NCI-H1092 (cell line): ENCODE results near the gene ATF5.

Experiments
- DNase-seq: peaks from one replicate; lab custom pipeline; 2025; lab: John Stamatoyannopoulos, UW

The ATF5 gene

DNA sequence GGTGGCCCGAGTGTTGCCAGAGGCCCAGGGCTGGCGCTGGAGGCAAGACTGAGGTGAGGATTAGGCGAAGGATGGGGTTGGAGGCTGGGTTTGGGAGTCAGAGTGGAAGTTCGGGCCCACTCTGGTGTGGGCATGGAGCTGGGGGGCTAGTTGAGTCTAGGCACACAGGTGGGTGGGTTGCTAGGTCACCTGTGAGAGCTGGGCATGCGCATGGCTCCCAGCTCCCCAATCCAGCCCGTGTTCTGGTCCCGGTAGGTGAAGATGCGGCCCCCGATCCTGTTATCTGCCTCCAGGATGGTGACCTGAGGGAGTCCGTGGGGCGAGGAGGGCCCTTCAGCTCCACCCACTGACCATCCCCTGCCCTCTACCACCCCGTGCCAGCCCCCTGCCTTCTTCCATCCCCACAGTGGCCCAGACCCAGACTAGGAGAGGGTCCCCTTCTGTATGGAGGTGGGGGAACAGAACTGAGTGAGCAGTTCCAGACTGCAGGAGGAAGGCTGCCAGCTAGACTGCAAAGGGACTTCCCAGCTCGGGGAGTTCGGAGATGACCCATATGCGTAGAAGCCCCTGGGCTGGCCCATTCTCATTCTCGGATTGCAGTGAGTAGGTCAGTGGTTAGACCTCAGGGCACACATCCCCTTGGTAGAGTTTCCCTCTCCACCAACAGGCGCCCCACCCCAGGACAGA lies 34.0 kb upstream of the ATF5 start:
- DNase-seq: no peak

DNA sequence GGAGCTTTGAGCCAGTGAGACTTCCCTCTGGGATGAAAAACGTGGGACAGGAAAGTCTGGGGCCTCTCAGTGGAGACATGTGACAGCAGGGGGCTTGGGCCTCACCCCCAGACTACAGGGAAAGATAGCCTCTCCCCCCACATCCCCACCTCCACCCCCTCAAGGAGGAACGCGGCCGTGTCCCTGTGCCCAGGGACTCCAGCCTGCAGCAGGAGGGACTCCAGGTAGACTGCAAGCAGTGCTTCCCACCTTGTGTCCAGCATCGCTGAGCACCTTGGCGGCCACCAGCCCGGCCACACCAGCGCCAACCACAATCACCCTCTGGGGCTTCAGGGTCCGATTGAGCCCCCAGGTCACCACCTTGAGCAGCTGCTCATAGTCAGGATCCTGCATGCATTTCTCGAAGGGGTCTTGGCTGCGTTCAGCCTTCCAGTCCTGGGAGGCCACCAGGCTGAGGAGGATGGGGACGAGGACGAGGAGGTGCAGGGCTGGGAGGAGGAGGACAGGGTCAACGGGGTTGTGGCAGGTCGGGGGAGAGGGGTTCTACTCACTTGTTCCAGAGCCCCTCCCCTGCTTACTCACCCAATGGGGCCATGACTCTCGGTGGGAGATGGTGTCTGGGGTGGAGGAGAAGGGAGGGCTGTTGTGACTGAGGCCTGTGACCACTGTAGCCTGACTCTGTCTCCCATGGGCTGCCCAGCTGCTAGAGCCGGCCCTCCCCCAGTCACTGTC lies 33.3 kb upstream of the ATF5 start:
- no peak for DNase-seq

DNA sequence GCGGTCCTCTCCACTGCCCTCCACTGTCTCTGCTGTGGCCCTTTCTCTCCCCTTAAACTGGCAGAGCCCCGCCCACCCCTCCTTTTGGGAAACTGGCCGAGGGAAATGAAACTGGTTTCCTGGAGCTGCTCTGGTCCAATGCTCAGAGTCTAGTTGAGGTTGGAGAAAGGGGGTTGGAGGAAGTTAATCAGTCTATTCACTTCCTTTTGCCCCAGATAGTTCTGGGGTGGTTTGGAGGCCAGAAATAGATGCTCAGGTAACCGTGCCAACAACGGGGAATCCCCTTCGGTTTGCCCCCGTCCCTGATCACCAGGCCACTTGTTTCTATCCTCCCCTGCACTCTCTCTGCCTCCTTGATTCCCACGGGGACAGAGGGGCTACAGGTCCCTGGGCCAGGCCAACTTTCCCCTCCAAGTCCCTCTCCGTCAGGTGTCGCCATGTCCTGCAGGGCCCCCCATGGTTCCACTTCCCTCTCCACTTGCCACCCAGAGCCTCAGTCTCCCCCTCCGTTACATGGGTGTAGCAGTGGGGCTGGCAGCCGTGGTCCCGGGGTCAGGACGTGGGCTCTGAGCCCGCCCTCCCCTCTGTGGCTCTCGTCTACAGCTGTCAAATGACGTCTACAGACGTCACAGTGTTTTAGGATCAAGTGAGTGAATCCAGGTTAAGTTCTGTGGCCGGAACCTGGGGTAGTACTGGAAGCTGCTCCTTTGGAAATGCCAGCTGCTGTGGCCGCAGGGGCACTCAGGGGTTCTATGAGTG lies 32.0 kb upstream of the ATF5 start, which contains the start of gene IL4I1:
Gene IL4I1, minus strand, starts transcription at position 25 of the 759 bp plus-strand sequence. CDS start 727 bp downstream, outside the sequence.
- no peak for DNase-seq

DNA sequence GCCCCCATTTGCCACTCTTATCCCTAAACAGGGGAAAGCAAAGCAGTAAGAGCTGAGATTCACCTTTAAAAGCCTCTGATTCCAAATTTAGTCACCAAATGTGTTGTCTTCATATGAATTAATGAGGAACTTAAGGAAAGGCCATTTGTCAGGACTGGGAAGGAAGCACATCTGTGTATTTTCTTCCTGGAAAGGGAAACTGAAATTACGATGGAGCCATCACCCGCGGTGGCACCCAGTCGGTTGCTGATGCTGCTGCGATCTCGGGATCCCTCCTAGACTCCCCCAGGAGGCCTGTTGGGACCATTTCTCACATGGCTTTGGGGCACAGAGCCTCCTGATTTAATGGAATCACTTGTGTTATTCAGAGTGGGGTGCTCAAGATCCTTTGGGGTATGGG lies 24.9 kb upstream of the ATF5 start:
- DNase-seq: no peak

DNA sequence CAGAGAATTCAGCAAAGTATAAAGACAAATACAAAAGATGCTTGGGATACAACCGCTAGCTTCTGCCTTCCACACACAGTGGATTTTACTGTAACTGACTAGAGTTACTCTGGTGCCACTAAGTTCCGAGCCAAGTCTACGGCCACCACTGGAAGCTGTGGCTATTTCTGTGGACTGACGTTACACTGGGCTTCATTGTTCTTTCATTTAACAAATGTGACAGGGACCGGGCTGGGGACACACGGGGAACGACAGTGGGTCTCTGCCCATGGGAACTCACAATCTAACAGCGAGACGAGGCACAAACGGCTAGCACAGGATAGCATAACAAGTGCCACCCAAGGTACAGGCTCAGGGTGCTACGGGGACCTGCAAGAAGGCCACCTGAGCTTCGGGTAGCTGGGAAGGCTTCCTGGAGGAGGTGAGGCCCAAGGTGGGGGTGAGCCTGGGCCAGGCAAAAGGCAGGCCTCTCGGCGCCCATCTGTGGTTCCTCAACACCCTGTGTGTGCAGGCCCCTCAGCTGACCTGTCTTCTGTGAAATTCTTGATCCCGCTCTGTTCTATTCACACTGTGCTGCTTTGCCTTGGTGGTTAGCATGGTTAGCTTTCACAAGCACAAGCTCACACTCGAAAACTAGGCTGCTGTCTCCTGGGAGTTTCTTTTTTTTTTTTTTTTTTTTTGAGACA lies 22.0 kb upstream of the ATF5 start:
- no peak for DNase-seq

DNA sequence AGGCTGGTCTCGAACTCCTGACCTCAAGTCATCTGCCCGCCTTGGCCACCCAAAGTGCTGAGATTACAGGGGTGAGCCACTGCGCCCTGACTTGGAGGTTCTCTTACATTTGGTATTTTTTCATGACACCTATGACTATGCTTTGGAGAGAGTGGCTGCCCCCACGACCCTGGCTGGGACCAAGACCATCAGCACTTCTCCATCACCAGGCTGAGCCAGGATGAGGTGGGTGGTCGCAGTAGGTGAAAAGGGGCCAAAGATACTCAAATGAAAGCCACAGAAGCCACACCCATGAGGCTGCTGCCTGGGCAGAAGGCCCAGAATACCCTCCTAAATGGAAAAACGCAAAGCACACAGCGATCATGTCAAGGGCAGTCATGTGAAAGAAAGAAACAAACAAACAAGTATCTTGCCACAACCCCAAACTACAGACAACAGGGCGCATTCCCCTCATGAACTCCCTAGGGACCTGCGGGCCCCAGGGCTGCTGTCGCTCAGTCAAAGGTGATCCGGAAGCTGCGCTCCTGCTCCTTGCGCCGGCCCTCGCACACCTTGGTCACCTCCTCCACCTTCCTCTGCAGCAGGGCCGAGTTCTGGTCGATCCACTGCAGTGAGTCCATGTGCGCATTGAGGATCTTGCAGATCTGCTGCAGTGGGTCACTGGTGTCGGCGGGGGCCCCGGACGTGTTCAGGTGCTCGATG lies 21.1 kb upstream of the ATF5 start:
- DNase-seq: no peak

DNA sequence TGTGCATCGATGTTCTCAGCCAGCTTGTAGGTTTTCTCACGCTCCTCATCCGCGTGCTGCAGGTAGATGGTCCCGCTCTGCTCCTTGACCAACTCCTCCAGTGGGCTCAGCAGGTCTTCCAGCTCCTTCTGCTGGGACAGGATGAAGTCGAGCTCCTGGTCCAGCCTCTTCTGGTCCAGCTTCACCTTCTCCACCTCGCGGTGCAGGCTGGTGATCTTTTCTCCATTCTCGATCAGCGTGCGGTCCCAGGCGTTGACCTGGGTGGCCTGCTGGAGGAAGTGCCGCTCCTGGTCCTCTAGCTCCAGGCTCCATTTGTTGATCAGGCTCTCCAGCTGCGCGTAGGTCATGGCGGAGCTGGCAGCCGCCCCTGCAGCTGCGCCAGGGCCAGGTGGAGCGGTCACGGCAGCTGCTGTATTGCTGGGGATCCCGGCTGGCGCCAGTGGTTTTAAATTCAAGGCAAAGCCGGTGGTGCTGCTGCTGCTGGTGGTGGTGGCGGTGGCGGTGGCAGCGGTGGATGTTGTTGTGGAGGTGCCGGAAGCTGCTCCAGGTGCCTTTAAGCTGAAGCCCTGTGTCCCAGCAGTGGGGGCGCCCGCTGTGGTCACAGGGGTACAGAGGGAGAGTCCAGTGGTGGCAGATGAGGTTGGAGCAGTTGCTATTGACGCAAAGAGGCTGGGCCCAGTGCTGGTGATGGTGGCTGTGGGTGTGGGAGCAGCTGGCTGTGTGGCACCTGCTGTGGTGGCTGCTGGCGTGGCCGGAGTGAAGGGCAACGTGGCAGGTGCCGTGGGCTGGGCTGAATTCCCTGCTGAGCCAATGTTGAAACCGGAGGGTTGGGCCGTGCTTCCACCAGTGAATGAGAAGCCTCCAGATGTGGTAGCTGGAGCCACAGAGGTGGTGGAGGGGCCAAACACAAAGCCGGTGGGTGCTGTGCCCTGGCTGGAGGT lies 20.3 kb upstream of the ATF5 start:
- no peak for DNase-seq

DNA sequence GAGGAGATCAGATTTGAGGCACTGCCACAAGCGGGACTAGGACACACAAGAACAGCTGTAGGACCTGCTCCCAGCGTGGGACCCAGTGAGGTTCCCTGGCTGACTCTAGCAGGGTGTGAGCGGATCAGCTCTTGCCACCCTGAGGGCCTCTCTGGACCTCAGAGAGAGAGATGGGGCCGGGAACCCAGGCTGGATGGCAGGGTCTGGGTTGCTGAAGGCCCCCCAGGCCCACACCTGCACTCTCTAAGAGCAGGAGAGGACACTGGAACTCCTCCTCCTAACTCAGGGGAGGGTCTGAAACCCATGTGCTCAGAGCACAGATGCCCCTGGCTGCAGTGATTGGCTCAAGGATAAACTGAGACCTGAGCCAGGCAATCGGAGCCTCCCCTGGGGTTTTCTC lies 18.8 kb upstream of the ATF5 start:
- no peak for DNase-seq

DNA sequence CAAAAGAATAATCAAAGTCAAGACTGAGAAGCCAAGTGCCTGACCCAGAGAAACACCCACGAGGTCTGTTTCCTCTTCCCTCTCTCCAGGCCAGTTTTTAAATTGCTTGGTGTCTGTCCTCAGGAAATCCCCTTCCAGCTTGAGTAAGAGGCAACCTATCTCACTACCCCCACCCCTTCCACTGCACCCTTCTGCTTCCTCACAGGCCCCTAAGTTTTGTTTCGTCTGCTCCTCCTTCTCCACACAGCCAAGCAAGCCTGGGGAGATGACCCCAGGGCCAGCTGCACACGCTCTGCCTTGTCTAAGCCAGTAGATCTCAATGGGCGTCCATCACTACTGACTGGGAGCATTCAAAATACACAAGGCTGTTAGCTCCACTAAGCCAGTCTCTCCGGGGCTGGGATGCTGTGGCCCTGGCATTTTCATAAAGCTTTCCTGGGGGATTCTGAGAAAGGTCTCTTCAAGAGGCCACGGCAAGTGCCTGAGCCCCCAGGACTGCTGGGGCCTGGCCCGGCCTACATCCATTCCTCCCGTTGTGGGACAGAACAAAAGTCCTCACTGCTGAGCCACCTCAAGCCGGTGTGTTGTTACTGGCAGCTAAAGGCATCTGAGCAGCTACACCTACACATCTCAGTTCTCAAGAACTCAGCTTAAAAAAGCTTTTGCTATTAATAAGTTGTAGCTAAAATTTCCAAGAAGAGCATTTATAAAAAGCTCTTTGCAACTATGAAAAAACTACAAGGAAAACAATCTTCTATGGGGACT lies 17.4 kb upstream of the ATF5 start:
- no peak for DNase-seq

DNA sequence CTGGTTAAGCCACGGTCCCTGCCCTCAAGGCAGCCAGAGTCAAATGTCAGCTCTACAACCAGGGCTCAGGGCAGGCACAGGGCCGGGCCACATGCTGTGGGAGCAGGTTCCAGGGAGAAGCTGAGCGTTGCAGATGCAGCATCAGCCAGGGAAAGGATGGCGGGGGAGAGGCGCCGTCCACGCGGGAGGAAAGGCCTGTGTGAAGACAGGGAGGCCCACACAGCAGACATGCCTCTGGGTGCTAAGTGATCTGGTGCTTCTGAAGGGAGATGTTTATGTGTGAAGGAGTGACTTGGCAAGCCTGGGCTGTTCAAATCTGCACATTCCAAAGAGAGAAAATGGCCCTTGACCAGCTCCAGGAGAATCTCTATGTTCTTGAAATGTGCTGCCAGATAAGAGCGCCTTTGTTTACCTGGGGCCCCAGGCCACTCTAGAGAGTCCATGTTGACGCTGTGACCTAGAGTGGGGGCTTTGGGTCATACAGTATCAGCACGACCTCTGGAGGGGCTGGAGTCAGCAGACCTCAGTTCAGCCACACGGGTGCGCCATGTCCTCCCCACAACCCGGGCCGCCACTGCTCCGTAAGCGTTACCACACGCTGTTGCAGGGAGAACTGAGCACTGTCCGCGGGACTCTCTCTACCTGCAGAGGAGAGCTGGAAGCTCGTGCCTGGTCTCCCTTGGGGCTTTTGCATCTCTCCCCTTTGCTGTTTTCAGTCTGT lies 15.9 kb upstream of the ATF5 start:
- DNase-seq: no peak

DNA sequence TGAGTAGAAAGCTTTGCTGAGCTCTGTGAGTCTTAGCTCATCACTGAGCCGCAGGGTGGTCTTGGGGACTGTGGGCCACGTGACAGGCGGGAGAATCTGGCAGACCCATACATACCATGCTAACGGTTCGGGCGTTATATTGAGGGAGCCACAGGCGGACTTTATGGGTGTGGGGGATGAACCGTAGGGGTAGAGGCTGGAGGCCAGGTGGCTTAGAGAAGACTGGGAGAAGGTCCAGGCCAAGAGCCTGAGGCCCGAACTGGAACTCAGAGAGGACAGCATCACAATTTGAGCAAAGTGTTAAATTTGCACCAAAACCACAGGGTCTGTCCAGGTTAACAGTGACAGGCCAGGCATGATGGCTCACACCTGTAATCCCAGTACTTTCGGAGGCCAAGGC lies 15.3 kb upstream of the ATF5 start:
- no peak for DNase-seq

DNA sequence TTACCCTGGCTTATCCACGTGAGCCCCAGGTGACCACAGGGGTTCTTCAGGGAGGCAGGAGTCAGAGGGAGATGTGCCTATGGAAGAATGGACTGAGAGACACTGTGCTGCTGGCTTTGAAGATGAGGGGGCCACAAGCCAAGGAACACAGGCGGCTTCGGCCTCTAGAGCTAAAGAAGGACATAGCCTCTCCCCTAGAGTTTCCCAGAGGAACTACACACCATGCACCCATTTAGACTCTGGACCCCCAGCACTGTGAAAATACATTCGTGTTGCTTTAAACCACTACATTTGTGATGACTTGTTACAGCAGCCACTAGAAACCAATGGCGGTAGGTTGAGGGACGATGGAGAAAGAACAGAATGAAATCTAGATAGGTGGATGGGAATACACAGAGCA lies 13.7 kb upstream of the ATF5 start:
- no peak for DNase-seq

DNA sequence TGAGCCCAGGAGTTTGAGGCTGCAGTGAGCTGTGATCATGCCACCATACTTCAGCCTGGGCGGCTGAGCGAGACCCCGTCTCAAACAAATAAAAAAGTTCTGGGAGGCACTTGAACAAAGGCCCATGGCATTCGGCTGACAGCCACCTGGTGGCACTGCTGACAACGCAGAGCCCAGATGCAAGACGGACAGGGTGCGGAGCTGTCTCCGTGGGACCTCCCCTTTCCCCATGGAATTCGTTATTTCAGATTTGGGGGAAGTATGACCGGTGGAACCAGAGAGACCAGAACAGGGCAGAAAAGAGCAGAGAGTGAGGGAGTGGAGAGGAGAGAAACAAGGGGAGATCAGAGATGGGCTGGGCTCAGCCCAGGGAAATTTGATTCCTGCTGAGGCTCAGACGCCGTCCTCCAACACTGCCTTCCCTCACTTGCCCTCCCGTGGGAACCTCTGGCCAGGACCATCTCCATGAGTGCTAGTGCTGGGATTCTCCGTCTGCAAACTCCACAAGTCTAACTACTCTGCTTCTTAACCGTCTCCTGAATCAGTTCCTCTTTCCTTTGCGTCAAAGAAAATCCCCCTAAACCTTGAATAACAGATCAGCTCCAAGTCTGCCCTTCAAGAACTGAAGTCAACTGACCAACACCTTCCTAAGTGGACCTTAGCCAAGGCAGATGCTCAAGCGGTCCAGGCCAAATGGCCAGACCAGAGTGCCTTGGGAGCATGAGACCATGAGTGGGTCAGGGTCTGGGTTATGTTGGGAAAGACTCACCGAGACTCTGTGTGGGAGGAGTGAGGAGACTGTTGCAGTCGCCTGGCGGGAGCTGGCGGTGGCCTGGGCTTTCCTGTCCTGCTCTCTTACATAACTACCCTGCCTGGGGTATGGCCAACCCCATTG lies 11.9 kb upstream of the ATF5 start:
- no peak for DNase-seq

DNA sequence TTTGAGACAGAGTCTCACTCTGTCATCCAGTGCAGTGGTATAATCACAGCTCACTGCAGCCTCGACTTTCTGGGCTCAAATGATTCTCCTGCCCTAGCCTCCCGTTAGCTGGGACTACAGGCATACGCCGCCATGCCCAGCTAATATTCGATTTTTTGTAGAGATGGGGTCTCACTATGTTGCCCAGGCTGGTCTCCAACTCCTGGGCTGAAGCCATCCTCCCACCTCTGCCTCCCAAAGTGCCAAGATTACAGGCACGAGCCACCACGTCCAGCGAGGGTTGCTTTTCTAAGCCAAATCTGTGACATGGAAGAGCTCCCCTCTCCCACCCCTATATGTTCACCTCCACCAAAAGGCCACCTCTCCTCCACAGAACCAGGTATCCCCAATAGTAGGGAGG lies 10.9 kb upstream of the ATF5 start:
- DNase-seq: no peak

DNA sequence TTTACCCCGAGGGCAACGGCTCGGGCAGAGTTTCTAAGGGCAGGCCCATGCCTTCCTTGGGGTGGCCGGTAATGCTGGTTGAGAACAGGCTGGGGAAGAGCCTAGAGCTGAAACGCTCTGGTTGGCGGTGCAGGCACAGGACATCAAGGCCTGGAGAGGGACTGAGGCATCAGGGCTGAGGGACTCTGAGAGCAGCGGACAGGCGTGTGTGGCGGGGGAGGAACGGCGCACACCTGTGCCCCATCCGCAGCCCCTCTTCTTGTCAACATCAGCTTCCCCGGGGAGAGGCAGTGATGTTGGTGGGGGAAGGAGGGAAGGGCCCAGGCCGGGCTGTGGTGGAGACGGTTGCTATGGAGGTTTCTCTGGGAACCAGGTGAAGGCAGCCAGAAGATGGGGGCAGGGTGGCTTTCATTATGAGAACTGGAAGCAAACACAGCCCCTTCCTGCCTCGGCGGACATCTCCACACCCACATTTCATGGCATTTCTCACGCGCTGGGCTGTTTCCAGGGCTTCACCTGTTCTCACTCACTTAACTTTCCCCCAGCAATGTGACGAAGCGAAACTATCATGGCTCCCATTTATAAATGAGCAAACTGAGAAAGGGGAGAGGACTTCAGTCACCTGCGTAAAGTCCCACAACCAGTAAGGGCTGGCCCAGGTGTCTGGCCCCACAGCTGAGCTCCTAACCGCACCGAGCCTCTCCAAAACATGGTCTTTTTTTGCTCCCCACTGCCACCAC lies 8.2 kb upstream of the ATF5 start:
- no peak for DNase-seq

DNA sequence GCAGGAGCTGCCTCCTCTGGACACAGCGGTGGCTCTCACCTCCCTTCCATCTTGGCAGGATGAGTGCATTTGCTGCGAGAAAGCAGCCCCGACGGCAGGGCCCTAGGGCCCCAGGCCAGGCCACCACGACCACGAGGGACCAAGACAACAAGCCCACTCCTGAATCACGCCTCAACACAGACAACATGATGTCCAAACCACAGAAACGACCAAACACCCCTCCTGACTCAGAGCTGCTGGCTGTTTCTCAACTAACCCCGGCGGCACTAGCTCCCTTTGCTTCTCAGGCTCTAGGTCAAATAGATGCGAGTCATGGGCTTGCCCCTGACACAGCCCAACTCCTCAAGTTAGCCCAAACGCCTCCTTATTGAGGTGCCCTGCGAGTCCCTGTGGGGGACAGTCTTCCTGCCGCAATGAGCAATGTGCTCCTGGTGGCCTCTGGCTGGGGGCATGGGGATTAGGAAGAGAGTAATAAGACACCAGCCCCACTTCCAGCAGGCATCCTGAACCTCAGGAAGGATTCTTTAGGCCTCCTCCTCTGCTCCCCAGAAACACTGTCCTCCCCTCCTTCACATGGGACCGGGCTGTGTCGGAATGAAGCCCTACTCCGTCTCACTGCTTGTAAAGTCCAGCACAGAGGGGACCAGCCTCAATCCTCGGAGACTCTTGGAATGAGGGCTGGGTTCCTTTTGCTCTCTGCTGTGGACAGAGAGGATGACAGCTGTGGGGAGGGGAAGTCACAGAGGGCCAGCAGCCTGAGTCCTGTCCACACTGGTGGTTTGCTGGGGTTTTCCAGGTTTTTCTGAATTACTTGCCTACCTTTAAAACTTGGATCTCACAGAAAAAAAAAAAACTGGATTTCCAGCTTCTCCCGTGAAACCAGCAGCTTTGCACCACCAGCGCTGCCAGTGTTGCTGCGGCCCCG lies 6.9 kb upstream of the ATF5 start:
- no peak for DNase-seq
